Stimulated activated naive B cell treated with anti-CD40 and anti-IgM and Interleukin-4, amounts not matched to agents 10 μg/mL and 1 μg/mL and 100 μg/mL, for 72 hours (primary cell): ENCODE measurements around the gene RAD9A.

Experiments used
- ATAC-seq, 2 donors: fragments of 150-1000 bp; cut with Tn5 transposase; replicated peaks; 2 replicates each; pipeline ENCODE4 v1.10.0; 2021; ENCODE audit warnings: moderate library complexity in 1 of 2
- DNase-seq: peaks from one replicate; pipeline ENCODE4 v3.0.0; 2021
- H3K27ac Mint-ChIP-seq: one replicate; pipeline ENCODE4 v1.8.0; 2022; ENCODE audit warnings: mild to moderate bottlenecking, mixed read lengths
- H3K27me3 Mint-ChIP-seq, 2 donors: one replicate each; pipeline ENCODE4 v1.8.0; 2022; ENCODE audit warnings: mixed read lengths in 2 of 2
- H3K36me3 Mint-ChIP-seq, 2 donors: one replicate each; pipeline ENCODE4 v1.8.0; 2022; ENCODE audit warnings: mixed read lengths in 2 of 2, mild to moderate bottlenecking in 1 of 2
- H3K4me1 Mint-ChIP-seq, 2 donors: one replicate each; pipeline ENCODE4 v1.8.0; 2022; ENCODE audit warnings: mixed read lengths in 2 of 2, mild to moderate bottlenecking in 1 of 2
- H3K4me3 Mint-ChIP-seq, 2 donors: one replicate each; pipeline ENCODE4 v1.8.0; 2022; ENCODE audit warnings: mild to moderate bottlenecking in 2 of 2, mixed read lengths in 2 of 2, moderate library complexity in 1 of 2
- H3K9me3 Mint-ChIP-seq, 2 donors: one replicate each; pipeline ENCODE4 v1.8.0; 2022; ENCODE audit warnings: mixed read lengths in 2 of 2, mild to moderate bottlenecking in 1 of 2

The RAD9A gene

DNA sequence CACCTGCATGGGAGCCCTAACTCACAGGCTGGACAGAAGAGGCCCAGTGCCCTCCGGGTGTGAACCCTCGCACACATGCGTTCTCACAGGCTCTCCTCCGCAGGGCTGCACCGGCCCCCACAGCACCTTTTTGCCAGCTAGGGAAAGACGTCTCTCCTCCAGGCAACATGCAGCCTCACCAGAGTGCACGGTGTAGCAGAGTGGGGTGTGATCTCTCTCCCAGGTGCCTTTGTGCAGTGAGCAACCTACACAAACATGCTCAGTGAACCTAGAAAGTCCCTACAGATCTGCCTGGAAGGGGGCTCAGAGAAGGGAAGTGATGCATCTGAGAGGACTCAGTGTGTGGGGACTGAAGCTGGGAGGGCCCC lies 20.0 kb downstream of the RAD9A start:
- ATAC-seq = peak; percentile 43 to 55
- no peak for DNase-seq
- peak overlapping the region in 1 of 2 donors; percentile 39 for H3K4me3 Mint-ChIP-seq
- peaks cover 10 to 24% of the 10 kb centered on the region in 2 donors for H3K36me3 Mint-ChIP-seq
- no peaks in the 10 kb centered on the region for H3K27me3 Mint-ChIP-seq
- H3K4me1 Mint-ChIP-seq = peaks cover 74 to 91% of the 10 kb centered on the region in 2 donors
- H3K27ac Mint-ChIP-seq = peak overlapping the region; percentile 81
- no peaks in the 10 kb centered on the region for H3K9me3 Mint-ChIP-seq

DNA sequence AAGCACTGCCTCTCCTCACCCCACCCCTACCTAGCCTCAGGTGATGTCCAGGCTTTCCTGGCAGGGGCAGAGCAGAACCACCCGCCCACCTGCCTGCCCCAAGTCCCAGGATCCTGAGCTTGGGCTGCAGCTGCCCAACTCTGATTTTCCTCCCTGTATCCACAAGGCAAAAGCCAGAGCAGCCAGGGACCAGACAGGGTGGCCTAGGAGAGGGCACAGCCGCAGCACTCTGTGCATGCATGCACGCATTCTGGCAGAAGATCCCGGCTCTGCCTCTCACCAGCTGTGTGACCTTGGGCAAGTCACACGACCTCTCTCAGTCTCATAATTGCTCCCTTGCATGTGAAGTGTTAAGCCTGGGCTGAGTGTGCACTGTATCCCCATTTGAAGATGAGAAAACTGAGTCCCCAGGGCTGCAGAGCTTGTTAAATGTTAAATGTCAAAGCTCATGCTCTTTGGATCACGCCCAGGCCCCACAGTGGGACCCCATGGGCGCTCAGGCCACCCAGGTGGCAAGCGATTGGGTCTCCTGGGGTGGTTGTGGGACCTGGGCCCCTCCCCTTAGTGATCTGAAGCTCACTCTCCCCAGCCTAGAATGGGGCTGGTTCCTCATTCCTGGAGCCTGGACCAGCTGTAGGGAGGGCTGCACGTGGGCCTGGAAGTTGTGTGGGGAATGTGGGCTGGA lies 20.9 kb downstream of the RAD9A start:
- Mint-ChIP-seq H3K27me3 (no peaks in the 10 kb centered on the region), H3K9me3 (no peaks in the 10 kb centered on the region), H3K36me3 (peaks cover 10 to 16% of the 10 kb centered on the region in 2 donors), H3K27ac (peak overlapping the region; percentile 39), H3K4me3 (peak overlapping the region; percentile 25 to 37), H3K4me1 (peaks cover 73 to 91% of the 10 kb centered on the region in 2 donors)
- ATAC-seq (peak in 1 of 2 donors; percentile 3), DNase-seq (no peak)

DNA sequence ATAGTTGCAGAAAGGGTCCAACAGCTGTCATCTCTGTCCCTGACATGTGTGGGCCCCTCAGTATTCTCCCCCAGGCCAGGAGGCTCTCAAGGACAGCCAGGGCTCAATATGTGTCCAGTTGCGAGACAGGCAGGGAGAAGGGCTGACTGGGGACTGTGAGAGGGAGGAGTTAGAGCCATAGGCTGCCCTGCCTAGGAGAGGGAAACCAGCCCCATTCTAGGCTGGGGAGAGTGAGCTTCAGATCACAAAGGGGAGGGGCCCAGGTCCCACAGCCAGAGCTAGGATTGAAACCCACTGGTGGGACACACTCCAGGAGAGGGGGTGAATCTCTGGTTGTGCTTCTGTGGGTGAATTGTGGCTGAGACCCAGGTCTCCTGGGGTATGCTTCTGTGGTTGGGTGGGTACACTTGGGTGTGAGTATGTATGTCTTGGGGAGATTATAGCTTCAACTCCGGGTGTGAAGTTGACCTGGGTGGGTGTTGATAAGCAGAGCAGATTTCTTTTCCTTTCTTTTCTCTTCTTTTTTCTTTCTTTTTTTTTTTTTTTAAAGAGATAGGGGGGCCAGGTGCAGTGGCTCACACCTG lies 21.6 kb downstream of the RAD9A start:
- no peak overlapping the region for H3K4me3 Mint-ChIP-seq
- H3K36me3 Mint-ChIP-seq = peaks cover 8 to 10% of the 10 kb centered on the region in 2 donors
- DNase-seq = no peak
- peak overlapping the region; percentile 39 for H3K27ac Mint-ChIP-seq
- H3K9me3 Mint-ChIP-seq = no peaks in the 10 kb centered on the region
- H3K27me3 Mint-ChIP-seq = no peaks in the 10 kb centered on the region
- H3K4me1 Mint-ChIP-seq = peaks cover 72 to 91% of the 10 kb centered on the region in 2 donors
- ATAC-seq = no peak

DNA sequence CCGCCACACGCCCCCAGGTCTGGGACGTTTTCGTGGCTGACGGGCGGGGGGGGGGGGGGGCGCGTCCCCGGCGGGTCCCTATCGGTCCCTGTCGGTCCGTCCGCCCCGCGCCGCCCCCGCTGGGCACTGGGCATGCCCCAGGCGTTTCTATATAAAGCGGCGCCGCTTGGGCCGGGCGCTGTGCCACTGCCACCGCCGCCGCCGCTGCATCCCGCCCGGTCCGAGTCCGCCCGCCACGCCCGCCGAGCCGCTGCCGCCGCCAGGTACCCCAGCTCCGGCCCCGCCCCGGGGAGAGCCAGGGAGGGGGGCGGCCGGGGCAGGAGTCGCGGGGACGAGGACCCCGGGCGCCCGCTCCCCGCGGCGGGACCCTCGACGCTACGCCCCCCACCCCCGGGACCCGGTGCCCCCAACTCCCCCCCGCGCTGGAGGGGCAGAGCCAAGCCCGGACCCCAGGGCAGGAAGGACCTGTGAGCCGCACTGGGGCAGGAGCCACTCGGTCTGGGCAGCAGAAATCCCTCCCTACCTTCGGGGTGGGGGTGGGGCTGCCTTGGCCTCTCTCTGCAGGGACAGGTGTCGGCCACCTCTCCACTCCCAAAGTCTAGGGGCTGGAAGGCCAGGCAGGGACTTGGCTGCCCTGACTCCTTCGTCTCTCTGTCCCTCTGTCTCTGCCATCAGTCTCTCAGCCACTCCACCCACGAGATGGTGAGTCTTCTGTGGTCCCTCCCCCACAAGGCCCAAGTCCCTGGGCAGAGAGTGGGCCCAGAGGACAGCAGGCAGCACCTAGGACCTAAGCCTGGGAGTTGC lies 23.9 kb downstream of the RAD9A start, which contains the start of gene CARNS1:
Gene CARNS1, plus strand, starts transcription at position 178 of the 804 bp plus-strand sequence. Its CDS starts 522 bp downstream, at position 700.
- peak within 1 kb of the TSS; percentile 75 for H3K27ac Mint-ChIP-seq
- peaks cover 67 to 91% of the 10 kb centered on the region in 2 donors for H3K4me1 Mint-ChIP-seq
- ATAC-seq = no peak
- H3K36me3 Mint-ChIP-seq = no peaks in the 10 kb centered on the region
- H3K9me3 Mint-ChIP-seq = no peaks in the 10 kb centered on the region
- peak within 1 kb of the TSS; percentile 79 to 82 for H3K4me3 Mint-ChIP-seq
- no peaks in the 10 kb centered on the region for H3K27me3 Mint-ChIP-seq
- no peak for DNase-seq

DNA sequence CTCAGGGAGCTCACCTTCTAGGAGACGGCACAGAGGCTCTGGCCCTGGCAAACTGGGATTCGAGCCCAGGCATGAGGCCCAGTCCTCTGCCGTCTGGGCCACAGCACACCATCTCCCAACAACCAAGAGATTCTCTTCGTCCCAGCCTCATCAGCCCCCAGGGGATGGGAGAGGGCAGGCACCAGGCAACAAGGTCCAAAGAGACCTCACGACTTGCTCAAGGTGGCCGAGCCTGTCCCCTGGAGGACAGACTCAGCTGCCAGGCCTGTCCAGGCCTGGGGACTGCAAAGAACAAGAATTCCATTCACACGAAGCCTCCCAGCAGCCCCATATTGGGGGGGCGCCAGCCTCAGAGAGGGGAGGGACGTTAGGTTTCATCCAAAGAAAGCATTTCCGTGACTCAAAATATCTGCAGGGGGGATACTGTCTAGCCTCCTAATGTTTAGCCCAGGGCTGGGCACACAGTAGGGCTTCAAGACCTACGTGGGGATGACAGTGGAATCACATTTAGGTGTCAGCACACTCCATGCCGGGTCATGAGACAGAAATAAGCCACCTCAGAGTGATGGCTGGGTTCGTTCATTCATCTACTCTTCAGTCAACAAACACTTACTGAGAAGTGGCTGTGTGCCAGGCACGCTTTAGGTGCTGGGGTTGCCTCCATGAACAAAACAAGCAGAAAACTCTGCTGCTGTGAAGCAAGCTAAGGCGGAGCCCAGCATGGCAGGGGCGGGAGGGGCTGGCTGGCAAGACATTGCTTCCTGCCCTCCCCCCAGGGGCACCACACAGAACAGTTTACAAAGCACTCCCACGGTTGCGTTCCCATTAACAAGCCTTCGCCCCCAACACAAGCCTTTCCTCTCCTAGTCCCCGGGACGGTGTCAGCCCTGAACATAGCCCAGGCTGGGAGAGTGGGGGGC lies 24.9 kb downstream of the RAD9A start:
- Mint-ChIP-seq H3K9me3 (no peaks in the 10 kb centered on the region), H3K27ac (peak overlapping the region; percentile 75), H3K36me3 (no peaks in the 10 kb centered on the region), H3K4me1 (peaks cover 60 to 88% of the 10 kb centered on the region in 2 donors), H3K27me3 (no peaks in the 10 kb centered on the region), H3K4me3 (peak overlapping the region; percentile 70 to 81)
- ATAC-seq (no peak), DNase-seq (no peak)

DNA sequence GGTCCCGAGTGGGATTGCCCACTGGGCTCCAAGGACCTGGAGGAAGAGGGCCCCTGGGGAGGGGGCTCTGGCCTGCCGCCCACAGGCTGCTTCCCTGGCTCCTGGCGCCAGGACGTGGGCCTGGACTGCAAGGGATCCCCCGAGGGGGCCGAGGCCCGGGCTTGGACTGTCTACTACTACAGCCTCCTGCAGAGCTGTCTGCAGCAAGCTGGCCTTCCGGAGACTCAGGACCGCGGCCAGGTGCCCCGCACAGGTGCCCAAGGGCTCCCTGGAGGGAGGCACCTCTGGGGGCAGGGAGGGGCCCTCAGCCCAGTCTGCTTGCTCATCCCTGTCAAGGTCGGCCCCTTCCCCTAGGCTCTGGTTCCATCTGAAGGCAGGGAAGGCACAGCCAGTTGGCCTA lies 25.6 kb downstream of the RAD9A start:
- Mint-ChIP-seq H3K27me3 (no peaks in the 10 kb centered on the region), H3K4me1 (peaks cover 53 to 80% of the 10 kb centered on the region in 2 donors), H3K27ac (no peak overlapping the region), H3K4me3 (no peak overlapping the region), H3K9me3 (no peaks in the 10 kb centered on the region), H3K36me3 (no peaks in the 10 kb centered on the region)
- DNase-seq (no peak), ATAC-seq (no peak)

DNA sequence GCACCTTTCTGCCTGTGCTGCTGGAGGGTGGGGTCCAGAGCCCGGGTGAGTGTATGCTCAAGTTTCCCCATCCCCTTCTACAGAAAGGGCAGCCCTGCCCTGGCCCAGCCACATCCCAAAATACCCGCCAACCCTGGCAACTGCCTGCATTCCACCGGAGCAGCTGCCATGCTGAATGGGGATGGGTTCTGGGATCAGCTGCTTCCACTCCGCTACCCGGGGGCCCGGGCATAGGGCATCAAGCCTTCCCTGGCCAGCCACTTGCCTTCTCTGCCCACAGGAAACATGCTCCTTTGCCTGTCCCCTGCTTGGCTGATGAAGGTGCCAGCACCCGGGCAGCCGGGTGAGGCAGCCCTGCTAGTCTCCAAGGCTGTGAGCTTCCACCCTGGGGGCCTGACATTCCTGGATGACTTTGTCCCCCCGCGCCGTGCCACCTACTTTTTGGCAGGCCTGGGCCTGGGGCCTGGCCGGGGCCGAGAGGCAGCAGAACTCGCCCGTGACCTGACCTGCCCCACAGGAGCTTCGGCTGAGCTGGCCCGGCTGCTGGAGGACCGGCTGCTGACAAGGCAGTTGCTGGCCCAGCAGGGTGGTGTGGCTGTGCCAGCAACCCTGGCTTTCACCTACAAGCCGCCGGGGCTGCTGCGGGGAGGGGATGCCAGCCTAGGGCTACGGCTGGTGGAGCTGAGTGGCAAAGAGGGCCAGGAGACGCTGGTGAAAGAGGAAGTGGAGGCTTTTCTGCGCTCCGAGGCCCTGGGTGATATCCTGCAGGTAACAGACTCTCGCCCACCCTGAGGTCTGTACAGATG lies 26.9 kb downstream of the RAD9A start:
- H3K27ac Mint-ChIP-seq = peak overlapping the region; percentile 89
- H3K4me3 Mint-ChIP-seq = peak overlapping the region; percentile 62 to 69
- H3K9me3 Mint-ChIP-seq = no peaks in the 10 kb centered on the region
- ATAC-seq (peak; percentile 43 to 46), DNase-seq (no peak)
- H3K4me1 Mint-ChIP-seq = peaks cover 47 to 75% of the 10 kb centered on the region in 2 donors
- H3K36me3 Mint-ChIP-seq = no peaks in the 10 kb centered on the region
- no peaks in the 10 kb centered on the region for H3K27me3 Mint-ChIP-seq

DNA sequence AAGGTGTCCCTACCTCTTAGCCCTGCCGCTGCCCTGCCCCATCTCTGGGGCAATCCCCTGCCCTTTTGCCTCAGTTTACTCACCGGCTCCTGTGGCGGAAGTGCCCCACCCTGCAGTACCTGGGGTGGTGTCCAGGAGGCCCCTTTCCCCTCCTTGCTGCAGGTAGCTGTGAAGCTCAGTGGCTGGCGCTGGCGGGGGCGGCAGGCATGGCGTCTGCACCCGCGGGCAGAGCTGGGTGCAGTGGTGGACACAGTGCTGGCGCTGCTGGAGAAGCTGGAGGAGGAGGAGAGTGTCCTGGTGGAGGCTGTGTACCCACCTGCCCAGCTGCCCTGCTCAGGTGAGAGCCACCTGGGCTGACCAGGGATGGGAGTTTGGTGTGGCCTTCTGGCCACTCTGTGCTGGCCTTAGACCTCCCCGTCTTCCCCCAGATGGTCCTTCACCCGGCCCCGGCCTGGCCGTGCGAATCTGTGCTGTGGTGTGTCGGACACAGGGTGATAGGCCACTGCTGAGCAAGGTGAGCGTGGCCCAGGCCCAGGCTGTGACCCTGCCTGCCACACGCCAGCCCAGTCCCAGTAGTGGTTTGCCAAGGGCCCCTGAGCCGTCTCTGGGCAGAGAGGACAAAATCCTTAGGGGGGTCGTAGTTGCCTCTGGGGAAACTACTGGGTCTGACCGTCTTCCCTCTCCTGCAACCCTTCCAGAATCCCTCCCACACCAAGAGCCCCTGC lies 27.7 kb downstream of the RAD9A start:
- DNase-seq (no peak), ATAC-seq (no peak)
- H3K9me3 Mint-ChIP-seq = no peaks in the 10 kb centered on the region
- H3K36me3 Mint-ChIP-seq = peaks cover 0 to under 1% of the 10 kb centered on the region in 2 donors
- H3K27me3 Mint-ChIP-seq = no peaks in the 10 kb centered on the region
- H3K4me1 Mint-ChIP-seq = peaks cover 47 to 69% of the 10 kb centered on the region in 2 donors
- no peak overlapping the region for H3K27ac Mint-ChIP-seq
- H3K4me3 Mint-ChIP-seq = peak overlapping the region; percentile 80

DNA sequence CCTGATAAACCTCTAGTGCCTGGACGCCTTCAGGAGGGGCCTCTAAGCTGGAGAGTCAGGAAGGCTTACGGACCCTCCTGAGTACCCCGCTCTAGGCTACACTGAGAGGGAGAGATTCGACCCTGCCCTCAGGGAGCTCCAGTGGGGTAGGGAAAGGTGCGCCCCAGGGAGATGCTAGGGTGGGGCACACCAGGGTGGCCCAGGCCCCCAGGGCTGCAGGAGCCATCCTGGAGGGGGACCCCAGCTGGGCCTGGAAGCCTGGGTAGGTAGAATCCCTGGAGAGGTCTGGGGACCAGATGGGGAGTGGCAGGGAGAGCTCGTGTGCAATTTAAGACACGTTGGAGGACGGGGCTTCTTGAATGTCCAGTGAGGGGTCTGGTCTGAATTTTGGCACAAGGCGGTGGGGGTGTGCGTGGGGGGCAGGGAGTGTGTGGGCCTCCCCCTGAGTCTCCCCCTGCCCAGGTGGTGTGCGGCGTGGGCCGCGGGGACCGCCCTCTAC lies 28.4 kb downstream of the RAD9A start:
- peak overlapping the region; percentile 80 for H3K4me3 Mint-ChIP-seq
- H3K27ac Mint-ChIP-seq = peak overlapping the region; percentile 89
- H3K4me1 Mint-ChIP-seq = peaks cover 46 to 63% of the 10 kb centered on the region in 2 donors
- DNase-seq (no peak), ATAC-seq (no peak)
- peaks cover 0 to 5% of the 10 kb centered on the region in 2 donors for H3K36me3 Mint-ChIP-seq
- H3K9me3 Mint-ChIP-seq = no peaks in the 10 kb centered on the region
- H3K27me3 Mint-ChIP-seq = no peaks in the 10 kb centered on the region

DNA sequence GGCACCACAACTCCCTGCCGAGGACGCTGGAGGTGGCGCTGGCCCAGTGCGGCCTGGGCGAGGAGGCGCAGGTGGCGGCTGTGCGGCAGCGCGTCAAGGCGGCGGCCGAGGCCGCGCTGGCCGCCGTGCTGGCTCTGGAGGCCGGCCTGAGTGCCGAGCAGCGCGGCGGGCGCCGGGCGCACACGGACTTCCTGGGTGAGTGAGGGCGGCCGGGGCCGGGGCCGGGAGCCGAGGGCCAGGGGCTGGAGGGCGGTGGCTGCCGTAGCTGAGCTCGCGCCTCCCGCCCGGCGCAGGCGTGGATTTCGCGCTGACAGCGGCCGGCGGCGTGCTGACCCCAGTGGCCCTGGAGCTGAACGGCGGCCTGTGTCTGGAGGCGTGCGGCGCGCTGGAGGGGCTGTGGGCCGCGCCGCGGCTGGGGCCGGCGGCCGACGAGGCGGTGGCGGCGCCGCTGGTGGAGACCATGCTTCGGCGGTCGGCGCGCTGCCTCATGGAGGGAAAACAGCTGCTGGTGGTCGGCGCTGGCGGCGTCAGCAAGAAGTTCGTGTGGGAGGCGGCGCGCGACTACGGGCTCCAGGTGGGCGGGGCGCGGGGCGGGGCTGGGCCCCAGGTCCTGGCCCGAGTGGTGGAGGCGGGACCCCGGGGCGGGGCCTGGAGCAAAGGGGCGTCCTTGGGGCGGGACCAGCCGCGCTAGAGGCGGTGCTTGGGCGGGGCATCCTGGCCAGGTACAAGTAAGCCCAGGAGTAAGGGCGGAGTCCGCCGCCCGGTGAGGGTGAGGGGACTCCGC lies 29.1 kb downstream of the RAD9A start:
- Mint-ChIP-seq H3K4me1 (peaks cover 48 to 62% of the 10 kb centered on the region in 2 donors), H3K27me3 (no peaks in the 10 kb centered on the region), H3K27ac (peak overlapping the region; percentile 94), H3K4me3 (peak overlapping the region; percentile 80), H3K36me3 (peaks cover 0 to 5% of the 10 kb centered on the region in 2 donors), H3K9me3 (no peaks in the 10 kb centered on the region)
- peak; percentile 87 to 89 for ATAC-seq
- DNase-seq = peak; percentile 95

DNA sequence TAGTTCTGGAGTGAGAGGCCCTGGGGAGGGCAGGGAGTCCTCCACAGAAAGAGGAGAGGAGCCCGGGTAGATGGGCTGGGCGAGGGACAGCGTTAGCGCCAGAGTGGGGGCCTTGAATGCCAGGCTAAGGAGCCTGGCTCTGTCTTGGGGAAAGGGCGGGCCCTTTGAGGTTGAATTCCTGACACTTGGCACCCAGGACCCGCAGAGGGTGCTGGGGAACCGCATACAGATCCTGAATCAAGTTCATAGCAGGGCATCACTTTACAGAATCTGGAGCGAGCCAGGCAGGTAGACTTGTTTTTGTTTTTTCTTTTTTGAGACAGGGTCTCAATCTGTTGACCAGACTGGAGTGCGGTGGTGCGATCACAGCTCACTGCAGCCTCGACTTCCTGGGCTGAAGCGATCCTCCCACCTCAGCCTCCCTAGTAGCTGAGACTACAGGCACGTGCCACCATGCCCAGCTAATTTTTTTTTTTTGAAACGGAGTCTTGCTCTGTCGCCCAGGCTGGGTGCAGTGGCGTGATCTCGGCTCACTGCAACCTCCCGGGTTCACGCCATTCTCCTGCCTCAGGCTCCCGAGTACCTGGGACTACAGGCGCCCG lies 29.7 kb downstream of the RAD9A start:
- no peaks in the 10 kb centered on the region for H3K27me3 Mint-ChIP-seq
- H3K27ac Mint-ChIP-seq = peak overlapping the region; percentile 94
- H3K4me3 Mint-ChIP-seq = peak overlapping the region; percentile 78 to 80
- H3K9me3 Mint-ChIP-seq = no peaks in the 10 kb centered on the region
- H3K4me1 Mint-ChIP-seq = peaks cover 41 to 58% of the 10 kb centered on the region in 2 donors
- no peak for DNase-seq
- peaks cover 0 to 5% of the 10 kb centered on the region in 2 donors for H3K36me3 Mint-ChIP-seq
- no peak for ATAC-seq
